Measurements from ENCODE around the gene RFNG. TPM values are rescaled to one million over a fixed set of nuclear protein-coding genes. Genes with fewer than 3 reads are reported as not detected.

Gene RFNG
- 10 to 100 TPM; 26.3 to 28.4 TPM for total RNA-seq

GRCh38 chr17:82051776-82052637, at the start of gene RFNG, which contains the start of gene GPS1:
TSS of gene RFNG (minus strand) at chr17:82051811. CDS start at chr17:82051766, 45 bp downstream.
TSS of gene GPS1 (plus strand) at chr17:82051898. CDS start at chr17:82051932, 34 bp downstream.
- H3K27me3 Mint-ChIP-seq = no peaks in the 10 kb centered on the region
- ChIA-PET CTCF (interaction anchor here (2.0 kb wide), 1 partner anchor 14 kb away, joined by 9 read pairs; the partner anchor contains the start of gene DCXR), POLR2A (interaction anchor here (0.6 to 4.3 kb wide), 6 partner anchors 12 to 50 kb away, joined by 3 to 27 read pairs (median 4); partner anchors contain the start of genes DCXR and DUS1L)
- H3K9me3 Mint-ChIP-seq = no peaks in the 10 kb centered on the region
- H3K36me3 Mint-ChIP-seq (ENCODE audit: low read depth) = peaks cover 12% of the 10 kb centered on the region
- H3K4me3 Mint-ChIP-seq = peak within 1 kb of the TSS; percentile 84
- peak; percentile 85 for DNase-seq
- peak within 1 kb of the TSS; percentile 78 for H3K27ac Mint-ChIP-seq
- H3K4me1 Mint-ChIP-seq = peaks cover 25% of the 10 kb centered on the region

DNA sequence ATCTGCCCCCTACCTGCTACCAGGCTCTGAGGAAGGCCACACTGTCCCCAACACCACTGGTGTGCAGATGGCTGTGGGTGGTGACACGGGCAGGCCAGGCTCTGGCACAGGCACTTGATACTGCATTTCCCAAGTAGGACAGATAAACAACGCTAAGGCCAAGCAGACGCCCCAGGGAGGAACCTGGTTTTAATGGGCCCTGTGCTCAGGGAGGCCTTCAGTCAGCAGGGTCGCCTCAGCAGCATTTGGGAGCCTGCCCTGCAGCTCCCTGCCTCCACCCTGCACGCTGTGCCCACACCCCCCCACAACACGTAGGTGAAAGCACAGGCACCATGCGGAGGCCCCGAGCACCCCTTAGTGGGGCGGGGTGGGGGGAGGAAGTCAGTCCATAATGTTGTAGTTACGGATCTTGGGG, 49.7 kb upstream of the RFNG start:
- no peaks in the 10 kb centered on the region for H3K36me3 Mint-ChIP-seq (ENCODE audit: low read depth)
- H3K9me3 Mint-ChIP-seq = no peaks in the 10 kb centered on the region
- H3K27ac Mint-ChIP-seq = no peak overlapping the region

GRCh38 chr17:82100502-82101298, 49.1 kb upstream of the RFNG start:
- no peak overlapping the region for H3K27ac Mint-ChIP-seq
- H3K36me3 Mint-ChIP-seq (ENCODE audit: low read depth) = peaks cover 4% of the 10 kb centered on the region
- no peaks in the 10 kb centered on the region for H3K27me3 Mint-ChIP-seq
- H3K4me3 Mint-ChIP-seq = no peak overlapping the region
- H3K4me1 Mint-ChIP-seq = peaks cover 28% of the 10 kb centered on the region
- POLR2A ChIA-PET = interaction anchor here (1.0 to 3.2 kb wide), 3 partner anchors 50 to 70 kb away, joined by 3 to 9 read pairs (median 3); partner anchors contain the start of gene DCXR
- H3K9me3 Mint-ChIP-seq = no peaks in the 10 kb centered on the region
- CTCF ChIA-PET = interaction anchor here (0.6 kb wide), 1 partner anchor 196 kb away, joined by 3 read pairs; no protein-coding TSS in a partner anchor
- no peak for DNase-seq

More for the DNA sequence above, 49.7 kb upstream of the RFNG start:
- no peak for DNase-seq
- no peaks in the 10 kb centered on the region for H3K27me3 Mint-ChIP-seq
- ChIA-PET CTCF (no interaction called here), POLR2A (interaction anchor here (1.0 to 1.5 kb wide), 2 partner anchors 50 to 71 kb away, joined by 3 read pairs; no protein-coding TSS in a partner anchor)
- peaks cover 30% of the 10 kb centered on the region for H3K4me1 Mint-ChIP-seq
- no peak overlapping the region for H3K4me3 Mint-ChIP-seq

- peaks cover 5% of the 10 kb centered on the region for H3K36me3 Mint-ChIP-seq (ENCODE audit: low read depth)
- POLR2A ChIA-PET = interaction anchor here (0.8 to 3.2 kb wide), 17 partner anchors 10 to 199 kb away, joined by 3 to 15 read pairs (median 4); partner anchors contain the start of genes CENPX, DCXR, LRRC45 and SLC16A3
- no peaks in the 10 kb centered on the region for H3K27me3 Mint-ChIP-seq
- peak overlapping the region; percentile 78 for H3K4me3 Mint-ChIP-seq
- peak overlapping the region; percentile 81 for H3K27ac Mint-ChIP-seq
- CTCF ChIA-PET = interaction anchor here (0.6 to 1.6 kb wide), 8 partner anchors 8 to 87 kb away, joined by 3 to 8 read pairs (median 4); partner anchors contain the start of genes CENPX, DCXR and LRRC45
- peaks cover 24% of the 10 kb centered on the region for H3K4me1 Mint-ChIP-seq
- H3K9me3 Mint-ChIP-seq = no peaks in the 10 kb centered on the region
- no peak for DNase-seq
Measured at GRCh38 chr17:82098939-82099763, 47.5 kb upstream of the RFNG start.

- H3K4me3 Mint-ChIP-seq = peak within 1 kb of the TSS; percentile 74
Measured at GRCh38 chr17:82098169-82098938, 46.7 kb upstream of the RFNG start, which contains the start of gene FASN. TSS of gene FASN (minus strand) at chr17:82098236. CDS start at chr17:82096445, 1,791 bp downstream.

DNA sequence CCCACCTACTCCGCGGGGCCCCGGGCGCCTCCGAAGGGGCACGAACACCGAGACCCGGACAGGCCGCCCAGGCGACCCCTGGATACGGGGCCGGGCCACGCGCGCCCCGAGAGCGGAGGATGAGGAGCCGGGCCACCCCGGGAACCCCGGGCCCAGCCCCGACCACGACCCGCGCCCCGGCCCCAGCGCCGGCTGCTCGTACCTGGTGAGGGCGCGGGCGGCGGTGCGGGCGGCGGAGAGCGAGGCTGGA, 46.2 kb upstream of the RFNG start:
- H3K4me1 Mint-ChIP-seq = peaks cover 24% of the 10 kb centered on the region
- POLR2A ChIA-PET = interaction anchor here (0.6 to 3.2 kb wide), 13 partner anchors 8 to 174 kb away, joined by 3 to 15 read pairs (median 5); partner anchors contain the start of genes CENPX, DCXR and LRRC45
- H3K36me3 Mint-ChIP-seq (ENCODE audit: low read depth) = peaks cover 9% of the 10 kb centered on the region
- CTCF ChIA-PET = interaction anchor here (1.1 to 1.6 kb wide), 2 partner anchors 16 to 60 kb away, joined by 4 to 8 read pairs; partner anchors contain the start of gene DCXR
- no peaks in the 10 kb centered on the region for H3K9me3 Mint-ChIP-seq
- no peak for DNase-seq
- H3K4me3 Mint-ChIP-seq = peak overlapping the region; percentile 73
- H3K27me3 Mint-ChIP-seq = no peaks in the 10 kb centered on the region
- H3K27ac Mint-ChIP-seq = peak overlapping the region; percentile 71

More at GRCh38 chr17:82098169-82098938, 46.7 kb upstream of the RFNG start, which contains the start of gene FASN:
- Mint-ChIP-seq H3K9me3 (no peaks in the 10 kb centered on the region), H3K27me3 (no peaks in the 10 kb centered on the region), H3K4me1 (peaks cover 22% of the 10 kb centered on the region), H3K27ac (peak within 1 kb of the TSS; percentile 71), H3K36me3 (ENCODE audit: low read depth) (peaks cover 6% of the 10 kb centered on the region)
- DNase-seq = peak; percentile 95
- ChIA-PET POLR2A (interaction anchor here (0.6 to 3.2 kb wide), 22 partner anchors 8 to 200 kb away, joined by 3 to 15 read pairs (median 4); partner anchors contain the start of genes CENPX, DCXR, LRRC45 and SLC16A3), CTCF (interaction anchor here (0.6 to 1.6 kb wide), 8 partner anchors 9 to 88 kb away, joined by 3 to 8 read pairs (median 4); partner anchors contain the start of genes CENPX, DCXR and LRRC45)

GRCh38 chr17:82097184-82097918, 45.7 kb upstream of the RFNG start:
- Mint-ChIP-seq H3K4me3 (peak overlapping the region; percentile 74), H3K27ac (peak overlapping the region; percentile 66)

GRCh38 chr17:82096709-82097183, 45.1 kb upstream of the RFNG start:
- peaks cover 24% of the 10 kb centered on the region for H3K4me1 Mint-ChIP-seq
- peak overlapping the region; percentile 74 for H3K4me3 Mint-ChIP-seq
- peaks cover 13% of the 10 kb centered on the region for H3K36me3 Mint-ChIP-seq (ENCODE audit: low read depth)
- H3K9me3 Mint-ChIP-seq = no peaks in the 10 kb centered on the region
- POLR2A ChIA-PET = interaction anchor here (0.9 to 2.9 kb wide), 6 partner anchors 9 to 74 kb away, joined by 3 to 15 read pairs (median 6); partner anchors contain the start of genes CENPX, DCXR and LRRC45
- no peaks in the 10 kb centered on the region for H3K27me3 Mint-ChIP-seq
- H3K27ac Mint-ChIP-seq = peak overlapping the region; percentile 66
- no peak for DNase-seq
- CTCF ChIA-PET = no interaction called here

More at GRCh38 chr17:82097184-82097918, 45.7 kb upstream of the RFNG start:
- ChIA-PET POLR2A (interaction anchor here (0.6 to 3.2 kb wide), 11 partner anchors 9 to 173 kb away, joined by 3 to 15 read pairs (median 7); partner anchors contain the start of genes CENPX, DCXR and LRRC45), CTCF (no interaction called here)
- Mint-ChIP-seq H3K9me3 (no peaks in the 10 kb centered on the region), H3K4me1 (peaks cover 24% of the 10 kb centered on the region), H3K27me3 (no peaks in the 10 kb centered on the region), H3K36me3 (ENCODE audit: low read depth) (peaks cover 9% of the 10 kb centered on the region)
- peak; percentile 41 for DNase-seq

GRCh38 chr17:82095777-82096708, 44.4 kb upstream of the RFNG start:
- peak overlapping the region; percentile 74 for H3K4me3 Mint-ChIP-seq
- POLR2A ChIA-PET = interaction anchor here (0.6 to 1.8 kb wide), 5 partner anchors 10 to 433 kb away, joined by 3 to 7 read pairs (median 4); partner anchors contain the start of gene DUS1L
- H3K27me3 Mint-ChIP-seq = no peaks in the 10 kb centered on the region
- no peak for DNase-seq
- peaks cover 16% of the 10 kb centered on the region for H3K36me3 Mint-ChIP-seq (ENCODE audit: low read depth)
- H3K27ac Mint-ChIP-seq = peak overlapping the region; percentile 66
- peaks cover 24% of the 10 kb centered on the region for H3K4me1 Mint-ChIP-seq
- no peaks in the 10 kb centered on the region for H3K9me3 Mint-ChIP-seq
- CTCF ChIA-PET = no interaction called here
